NCI-H2081 treated with DMSO at 0.1 percent for 48 hours (cell line): ENCODE data around the gene IGFL1.
"Not testable (repeated sequence)": the region's sequence is repeated elsewhere in the genome, so short reads cannot be mapped to it uniquely, and the experiment has no call there.

Experiments used
- DNase-seq: peaks from one replicate; lab custom pipeline; 2025; lab: John Stamatoyannopoulos, UW

IGFL1 gene

DNA sequence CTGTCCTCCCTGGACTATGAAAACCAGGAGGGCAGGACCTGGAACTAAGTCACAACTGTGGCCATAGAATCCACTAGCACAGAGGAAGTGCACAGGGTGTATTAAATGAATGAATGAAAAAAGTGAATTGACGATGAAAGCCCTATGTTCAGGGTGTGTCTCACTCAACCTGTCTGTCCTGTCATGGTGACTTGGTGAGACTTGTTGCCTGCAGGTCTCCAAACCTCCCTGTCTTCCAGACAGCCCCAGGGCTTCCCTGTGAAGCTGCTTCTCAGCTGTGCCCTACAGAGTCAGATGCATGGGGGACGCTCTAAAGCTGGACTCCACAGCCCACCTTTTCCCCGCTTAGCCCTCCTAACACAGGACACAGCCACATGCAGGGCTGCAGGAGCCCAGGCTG lies 4.8 kb upstream of the IGFL1 start:
- no peak for DNase-seq

DNA sequence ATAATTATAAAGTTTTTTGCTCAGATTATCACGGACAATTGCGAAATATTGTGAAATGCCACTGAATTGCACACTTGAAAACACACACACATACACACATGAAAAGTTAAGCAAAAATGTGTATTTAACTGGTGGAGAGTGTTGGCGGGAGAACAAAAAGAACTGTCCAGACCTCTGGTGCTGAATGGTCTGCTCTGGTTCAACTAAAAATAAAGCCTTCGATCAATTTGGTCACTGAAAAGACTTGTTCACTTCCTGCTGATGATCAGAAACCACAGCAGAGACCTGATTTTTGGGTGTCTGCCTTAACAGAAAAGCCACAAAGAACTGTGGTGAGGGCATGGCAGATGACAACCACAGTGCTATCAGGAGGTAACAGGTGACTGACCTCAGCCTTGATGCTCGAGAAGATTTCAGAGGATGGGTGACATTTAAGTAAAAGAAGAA lies 4.0 kb upstream of the IGFL1 start:
- DNase-seq: no peak

DNA sequence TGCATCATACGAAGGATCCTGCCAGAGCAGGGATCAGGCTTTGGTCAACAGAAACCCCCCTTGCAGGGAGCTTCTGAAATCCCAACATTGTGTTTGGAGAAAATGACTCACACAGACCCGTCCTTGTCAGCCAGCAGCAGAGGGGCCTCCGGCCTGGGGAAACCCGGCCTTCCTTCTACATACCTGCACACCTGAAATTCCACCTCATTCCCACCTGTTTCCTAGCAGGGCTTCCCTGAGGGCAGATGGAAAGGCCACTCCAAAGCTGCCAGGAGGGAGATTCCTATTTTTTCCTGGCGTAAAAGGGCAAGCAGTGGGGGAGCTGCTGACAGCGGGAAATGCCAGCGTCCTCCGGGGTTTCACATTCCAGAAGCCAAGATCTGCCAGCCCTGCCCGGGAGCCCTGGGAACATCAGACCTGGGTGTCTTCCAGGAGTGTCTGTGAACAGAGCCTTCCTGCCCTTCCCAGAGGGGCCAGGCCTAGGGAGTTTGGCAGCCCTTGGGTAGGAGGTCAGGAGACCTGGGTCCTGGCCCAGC lies 3.0 kb upstream of the IGFL1 start:
- no peak for DNase-seq

GRCh38 chr19:46232029-46232428 lies 2.5 kb downstream of the IGFL1 start:
- DNase-seq: no peak

DNA sequence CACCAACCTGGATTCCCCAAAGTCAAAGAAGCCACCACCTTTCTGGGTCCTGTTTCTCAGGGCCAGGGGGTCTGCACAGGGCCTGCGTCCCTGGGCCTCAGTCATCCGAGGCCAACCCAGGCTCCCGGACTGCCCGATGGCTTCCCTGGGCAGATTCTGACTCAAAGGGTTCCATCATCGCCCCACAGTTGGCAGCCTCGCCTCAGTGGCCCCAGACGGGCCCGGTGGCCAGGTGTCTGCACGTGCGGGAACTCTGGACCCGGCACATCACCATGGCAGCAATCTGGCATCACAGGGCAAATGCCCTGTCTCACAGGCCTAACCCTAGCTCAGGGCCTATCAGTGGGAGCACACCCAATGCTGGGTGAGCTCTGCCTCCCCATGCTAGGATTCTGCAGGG lies 2.9 kb downstream of the IGFL1 start:
- no peak for DNase-seq

DNA sequence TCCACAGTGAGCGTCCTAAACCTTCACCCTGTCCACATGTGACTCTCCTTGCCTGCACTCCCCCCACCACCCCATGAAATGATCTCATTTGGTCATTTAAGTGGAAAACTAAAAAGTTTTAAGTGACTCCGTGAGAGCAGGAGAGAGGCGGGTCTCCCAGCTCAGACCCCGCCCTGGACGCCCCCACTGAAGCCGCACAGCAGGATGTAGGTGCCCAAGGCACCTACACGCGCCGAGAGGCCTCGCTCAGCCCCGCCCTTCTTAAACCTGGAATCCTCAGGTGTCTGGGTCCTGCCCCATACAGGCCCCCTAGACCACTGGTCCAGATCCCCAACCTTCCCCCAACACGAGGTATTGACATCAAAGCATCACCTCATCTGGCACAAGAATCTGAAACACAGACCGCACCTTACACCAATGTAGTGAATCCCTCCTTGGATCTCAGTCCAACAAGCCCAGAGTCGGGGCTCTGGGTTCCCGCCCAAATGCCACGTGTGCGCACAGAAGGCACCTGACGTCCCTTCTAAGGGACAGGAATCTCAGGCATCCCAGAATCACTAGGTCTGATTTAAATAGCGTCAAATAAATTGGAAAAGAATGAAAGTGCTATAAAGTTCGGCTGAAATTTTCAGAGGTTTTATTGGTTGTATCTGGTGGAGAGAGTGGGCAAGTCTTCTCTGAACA lies 3.5 kb downstream of the IGFL1 start:
- no peak for DNase-seq

DNA sequence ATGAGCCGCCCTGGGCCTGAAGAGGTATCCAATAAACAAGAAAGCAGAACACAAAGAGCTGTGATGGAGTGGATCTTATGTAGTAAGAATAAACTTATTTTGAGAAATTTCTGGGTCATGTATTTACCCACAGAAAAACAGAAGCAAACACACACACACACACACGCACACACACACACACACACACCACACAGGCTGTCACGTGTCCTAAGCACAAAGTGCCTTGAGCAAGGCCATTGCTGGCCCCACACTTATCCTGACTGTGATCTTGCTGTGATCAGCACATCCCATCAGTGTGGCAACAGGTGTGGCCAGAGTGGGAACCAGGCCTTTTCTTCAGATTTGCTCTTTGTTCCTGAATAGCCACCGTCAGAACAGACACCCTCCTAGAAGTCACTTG lies 4.3 kb downstream of the IGFL1 start:
- not testable (repeated sequence) for DNase-seq

DNA sequence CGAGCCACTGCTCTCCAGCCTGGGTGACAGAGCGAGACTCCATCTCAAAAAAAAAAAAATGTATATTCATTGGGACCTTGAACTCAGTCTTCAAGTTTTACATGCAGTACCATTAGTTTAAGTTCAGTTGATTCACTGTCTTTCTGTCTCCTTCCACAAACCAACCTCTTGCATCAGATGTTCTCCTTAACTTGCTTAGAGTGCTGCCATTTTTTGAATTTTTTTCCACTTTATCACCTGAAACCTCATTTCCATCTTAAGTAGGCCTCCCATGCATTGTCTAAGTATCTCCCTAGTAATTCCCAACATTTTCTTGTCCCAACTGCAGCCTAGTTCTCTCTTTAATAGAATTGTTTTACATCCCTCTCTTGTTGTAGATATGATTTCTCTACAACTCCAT lies 8.6 kb downstream of the IGFL1 start:
- not testable (repeated sequence) for DNase-seq

DNA sequence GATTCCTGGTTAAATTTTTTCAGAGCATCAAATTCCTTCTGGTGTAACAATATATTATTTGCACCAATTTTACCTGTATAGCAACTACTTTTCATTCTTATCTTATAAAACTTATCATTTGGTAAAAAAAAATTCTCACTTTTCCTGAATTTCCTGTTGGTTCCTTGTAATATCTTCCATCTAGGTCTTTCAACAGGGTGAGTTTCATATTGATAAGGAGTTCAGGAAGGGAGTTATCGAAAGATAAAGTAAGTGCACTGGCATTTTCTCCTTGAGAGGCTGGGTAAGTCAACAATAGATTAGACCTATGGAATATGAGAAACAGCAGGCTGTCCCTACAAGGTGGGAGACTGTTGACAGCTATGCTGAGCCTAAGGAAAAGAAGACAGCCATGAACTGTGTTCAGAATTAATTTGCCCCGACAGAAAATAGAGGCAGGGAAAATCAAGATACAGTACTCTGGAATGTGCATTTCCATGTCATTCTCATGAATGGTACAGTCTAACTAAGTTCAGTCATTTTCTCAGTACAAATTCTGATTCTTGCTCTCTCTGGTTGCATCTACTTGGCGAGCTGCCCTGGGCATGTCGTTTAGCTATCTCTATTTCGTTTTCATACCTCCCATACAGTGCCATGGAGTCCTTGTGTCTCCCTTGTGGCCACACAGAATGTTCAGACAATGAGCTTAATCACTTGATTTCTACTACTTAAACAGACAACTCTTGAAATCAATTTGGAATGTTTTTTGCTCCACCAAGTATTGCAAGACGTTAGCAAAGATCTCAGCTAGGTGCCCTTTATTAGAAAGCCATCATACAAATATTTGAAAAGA lies 9.9 kb downstream of the IGFL1 start:
- no peak for DNase-seq

DNA sequence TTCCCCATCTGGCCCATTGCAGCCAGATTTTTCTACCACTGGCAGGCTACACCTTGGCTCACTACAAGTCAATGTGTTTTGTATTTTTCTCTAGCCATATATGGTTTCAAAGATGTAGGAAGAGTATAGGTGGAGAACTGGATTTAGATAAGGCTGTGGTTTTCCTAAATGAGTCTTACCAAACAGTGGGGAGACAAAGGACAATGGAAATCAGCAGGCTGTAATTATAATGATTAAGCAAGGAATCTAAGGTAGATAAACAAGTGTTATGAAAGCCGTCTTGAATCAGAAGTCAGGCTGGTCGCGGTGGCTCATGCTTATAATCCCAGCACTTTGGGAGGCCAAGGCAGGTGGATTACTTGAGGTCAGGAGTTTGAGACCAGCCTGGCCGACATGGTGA lies 11.2 kb downstream of the IGFL1 start:
- DNase-seq: no peak

- DNase-seq: no peak
Measured at GRCh38 chr19:46241626-46242025, 12.1 kb downstream of the IGFL1 start.

DNA sequence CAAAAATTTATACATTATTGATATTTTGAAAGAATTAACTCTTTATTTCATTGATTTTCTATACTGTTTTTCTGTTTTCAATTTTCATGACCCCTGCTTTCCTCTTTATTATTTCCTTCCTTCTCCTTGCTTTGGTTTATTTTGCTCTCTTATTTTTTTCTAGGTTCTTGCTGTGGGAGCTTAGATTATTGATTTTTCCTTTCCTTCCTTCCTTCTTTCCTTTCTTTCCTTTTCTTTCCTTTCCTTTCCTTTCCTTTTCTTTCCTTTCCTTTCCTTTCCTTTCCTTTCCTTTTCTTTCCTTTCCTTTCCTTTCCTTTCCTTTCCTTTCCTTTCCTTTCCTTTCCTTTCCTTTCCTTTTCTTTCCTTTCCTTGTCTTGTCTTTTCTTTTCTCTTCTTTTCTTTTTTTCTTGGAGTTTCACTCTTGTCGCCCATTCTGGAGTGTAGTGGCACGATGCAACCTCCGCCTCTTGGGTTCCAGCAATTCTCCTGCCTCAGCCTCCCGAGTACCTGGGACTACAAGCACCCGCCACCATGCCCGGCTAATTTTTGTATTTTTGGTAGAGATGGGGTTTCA lies 13.6 kb downstream of the IGFL1 start:
- not testable (repeated sequence) for DNase-seq

- no peak for DNase-seq
Measured at GRCh38 chr19:46250076-46250735, 20.7 kb downstream of the IGFL1 start.

GRCh38 chr19:46251416-46251815 lies 21.9 kb downstream of the IGFL1 start:
- no peak for DNase-seq

- DNase-seq: no peak
Measured at GRCh38 chr19:46254776-46255175, 25.2 kb downstream of the IGFL1 start.

GRCh38 chr19:46256855-46257254 lies 27.3 kb downstream of the IGFL1 start:
- no peak for DNase-seq

GRCh38 chr19:46261501-46261900 lies 32.0 kb downstream of the IGFL1 start:
- not testable (repeated sequence) for DNase-seq

DNA sequence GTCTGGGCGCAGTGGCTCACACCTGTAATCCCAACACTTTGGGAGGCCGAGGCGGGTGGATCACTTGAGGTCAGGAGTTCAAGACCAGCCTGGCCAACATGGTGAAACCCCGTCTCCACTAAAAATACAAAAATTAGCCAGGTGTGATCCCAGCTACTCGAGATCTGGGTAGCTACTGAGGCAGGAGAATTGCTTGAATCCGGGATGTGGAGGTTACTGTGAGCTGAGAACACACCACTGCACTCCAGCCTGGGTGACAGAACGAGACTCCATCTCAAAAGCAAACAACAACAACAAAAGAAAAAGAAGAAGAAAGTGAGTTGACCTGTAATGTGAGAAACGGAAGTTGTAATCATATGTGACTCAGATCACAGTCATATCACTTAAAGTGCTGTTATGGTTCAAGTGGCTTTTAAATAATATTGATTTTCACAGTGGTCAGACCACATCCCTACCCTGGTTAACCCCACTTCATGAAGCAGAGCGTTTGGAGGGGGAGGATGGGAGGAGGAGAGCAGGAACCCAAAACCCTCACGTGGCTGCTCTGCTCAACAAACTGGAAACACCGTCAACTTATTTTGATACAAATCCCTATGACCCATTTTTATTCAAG lies 33.2 kb downstream of the IGFL1 start:
- DNase-seq: not testable (repeated sequence)

DNA sequence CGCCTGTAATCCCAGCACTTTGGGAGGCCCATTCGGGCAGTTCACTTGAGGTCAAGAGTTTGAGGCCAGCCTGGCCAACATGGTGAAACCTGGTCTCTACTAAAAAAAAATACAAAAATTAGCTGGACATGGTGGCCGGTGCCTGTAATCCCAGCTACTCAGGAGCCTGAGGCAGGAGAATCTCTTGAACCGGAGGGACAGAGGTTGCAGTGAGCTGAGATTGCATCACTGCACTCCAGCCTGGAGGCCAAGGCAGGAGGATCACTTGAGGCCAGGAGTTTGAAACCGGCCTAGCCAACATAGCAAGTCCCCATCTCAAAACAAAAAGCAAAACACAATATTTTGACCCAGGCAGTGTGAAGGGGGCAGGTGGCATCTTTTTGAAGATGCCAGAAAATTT lies 35.3 kb downstream of the IGFL1 start:
- not testable (repeated sequence) for DNase-seq

DNA sequence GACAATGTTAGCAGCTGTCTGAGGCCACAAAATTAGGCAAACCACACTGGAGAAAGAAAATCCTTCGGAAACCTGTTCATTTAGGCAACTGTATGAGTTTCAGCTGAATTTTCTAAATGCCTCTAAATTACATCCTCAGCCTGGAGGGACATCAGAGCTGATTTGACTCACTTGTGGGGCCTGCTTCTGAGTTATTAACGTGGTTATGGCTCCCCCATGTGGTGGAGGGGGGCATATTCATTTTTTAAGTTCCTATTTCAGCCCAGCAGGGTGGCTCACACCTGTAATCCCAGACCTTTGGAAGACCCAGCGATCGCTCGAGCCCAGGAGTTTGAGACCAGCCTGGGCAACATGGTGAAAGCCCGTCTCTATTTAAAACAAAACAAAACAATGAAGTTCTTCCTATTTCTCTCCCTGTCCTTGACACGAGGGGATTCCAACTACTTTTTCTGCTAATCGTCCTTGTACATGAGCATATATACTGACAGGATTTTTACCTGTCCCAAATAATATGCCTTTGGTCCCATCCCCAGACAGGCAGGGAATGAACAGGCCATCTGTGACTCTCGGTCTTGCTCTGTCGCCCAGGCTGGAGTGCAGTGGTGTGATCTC lies 35.8 kb downstream of the IGFL1 start:
- no peak for DNase-seq

- DNase-seq: no peak
Measured at GRCh38 chr19:46269101-46269500, 39.6 kb downstream of the IGFL1 start.
